SHP77 treated with DMSO at 0.1 percent for 48 hours (cell line): ENCODE measurements around the gene USP53.
"Not testable (repeated sequence)": the region's sequence is repeated elsewhere in the genome, so short reads cannot be mapped to it uniquely, and the experiment has no call there.

ENCODE experiments used
- DNase-seq: peaks from one replicate; lab custom pipeline; 2025; lab: John Stamatoyannopoulos, UW

The USP53 gene

DNA sequence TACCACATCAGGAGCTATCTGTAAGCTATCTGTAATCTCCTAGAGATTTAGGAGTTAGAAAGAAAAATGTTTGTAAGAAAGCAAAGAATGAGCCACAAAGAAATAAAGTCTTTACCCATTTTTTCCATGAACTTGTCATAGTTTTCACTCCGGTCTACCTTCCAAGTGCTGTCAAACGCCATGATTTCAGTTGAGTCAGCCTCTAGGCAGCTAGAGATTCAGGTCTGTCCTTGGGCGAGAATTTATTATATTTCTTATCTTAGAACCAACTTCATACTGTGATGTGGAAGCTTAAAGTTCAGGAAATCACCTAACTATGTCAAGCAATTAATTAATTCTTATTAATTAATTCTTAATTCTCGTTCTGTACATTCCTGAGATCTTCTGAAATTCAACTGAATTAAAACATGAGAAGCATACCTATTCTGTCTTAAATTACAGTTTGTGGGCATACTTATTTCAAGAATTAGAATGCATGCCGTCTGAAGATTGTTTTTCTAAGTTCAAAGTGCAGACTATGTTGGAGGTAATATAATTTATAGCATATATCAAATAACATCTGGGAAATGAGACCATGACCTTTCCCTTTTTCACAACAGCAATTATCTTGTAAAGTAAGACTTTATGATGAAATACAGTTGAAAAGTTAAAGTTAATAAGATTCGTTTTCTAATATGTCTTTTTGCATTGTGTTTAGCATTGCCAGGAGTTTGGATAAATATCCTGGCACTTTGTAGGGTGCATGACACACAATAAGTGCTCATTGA is 109.6 kb downstream of the USP53 start, which contains the start of gene FABP2:
FABP2 (minus strand) TSS at position 218 of the 767 bp plus-strand sequence; CDS start at position 182, 36 bp downstream.
- no peak for DNase-seq

DNA sequence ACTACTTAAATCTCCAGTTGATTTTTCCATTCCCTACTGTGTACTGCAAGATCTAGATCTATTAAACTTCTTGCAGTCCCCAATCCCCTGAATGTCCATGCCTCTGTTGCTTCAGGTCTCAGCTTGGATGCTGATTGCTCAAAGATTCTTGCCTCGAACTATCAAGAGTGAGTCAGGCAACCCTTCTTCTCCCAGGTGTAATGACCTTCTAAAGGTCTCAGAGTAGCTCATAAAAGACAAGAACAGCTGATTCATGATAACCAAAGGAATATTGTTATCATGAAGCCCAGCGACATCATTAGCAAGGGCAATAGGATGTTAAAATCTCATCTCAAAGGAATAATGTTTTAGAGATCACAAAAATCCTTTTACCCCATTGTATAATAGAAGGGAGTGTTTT is 116.2 kb downstream of the USP53 start:
- DNase-seq = no peak

DNA sequence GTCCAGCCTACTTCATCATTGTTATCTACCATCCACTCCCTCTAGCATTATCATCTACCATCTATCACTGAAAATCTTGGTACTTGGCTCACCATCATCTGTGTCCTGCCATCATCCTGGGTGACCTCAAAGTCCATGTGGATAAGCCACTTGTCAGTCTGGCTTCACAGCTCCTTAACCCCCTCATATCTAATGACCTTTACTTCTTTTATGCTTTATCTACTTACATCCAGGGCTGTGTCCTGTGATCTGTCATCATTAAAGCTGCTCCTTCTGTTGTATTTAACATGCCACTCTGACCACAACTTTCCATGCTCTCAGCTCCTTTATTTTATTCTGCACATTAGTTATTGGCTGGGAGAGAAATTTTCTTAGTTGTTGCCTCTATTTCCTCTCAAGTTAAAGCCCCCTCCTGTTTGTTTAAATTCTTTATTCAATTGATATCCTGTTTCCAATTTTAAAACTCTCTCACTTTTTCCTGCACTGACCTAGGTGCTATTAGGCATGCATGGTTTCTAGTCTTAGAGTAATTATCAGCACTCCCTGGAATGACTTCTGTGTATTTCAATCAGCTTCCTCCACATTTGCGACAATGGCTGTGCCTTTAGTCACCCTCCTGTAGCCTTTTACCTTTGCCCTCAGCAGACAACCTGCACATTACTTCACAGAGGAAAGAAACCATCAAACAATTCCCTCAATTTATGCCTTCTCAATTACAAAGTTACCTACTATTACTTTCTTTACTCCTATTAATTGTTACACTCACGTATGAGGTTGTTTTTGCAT is 117.5 kb downstream of the USP53 start:
- DNase-seq = no peak

DNA sequence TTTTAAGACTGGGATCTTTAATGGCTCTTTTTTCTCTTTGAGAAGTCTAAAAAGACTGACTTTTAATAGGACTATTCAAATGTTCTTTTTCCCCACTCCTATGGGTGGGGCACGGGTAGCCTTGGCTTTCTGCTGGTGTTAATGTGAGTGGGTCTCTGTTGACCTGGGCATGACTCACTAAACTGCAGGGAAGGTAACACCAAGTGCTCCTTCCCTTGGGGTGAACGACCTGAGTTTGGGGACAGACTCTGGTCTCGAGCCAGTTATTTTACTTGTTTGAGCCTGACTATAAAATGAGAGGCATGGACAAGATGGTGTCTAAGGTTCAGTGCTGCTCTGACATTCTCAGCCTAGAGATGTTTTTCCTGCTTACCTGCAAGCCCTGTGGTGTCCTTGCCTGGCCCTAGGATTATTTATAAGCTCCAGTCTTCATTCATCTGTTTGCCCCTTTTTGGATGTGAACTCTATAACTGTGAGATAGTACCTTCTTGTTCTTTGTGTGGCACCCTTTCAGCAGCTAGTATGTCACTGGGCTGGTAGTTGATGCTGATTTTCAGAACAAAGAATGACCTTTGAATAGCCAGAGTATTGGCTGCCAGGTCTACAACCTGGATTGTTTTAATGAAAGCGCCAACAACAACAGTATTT is 123.9 kb downstream of the USP53 start:
- not testable (repeated sequence) for DNase-seq

DNA sequence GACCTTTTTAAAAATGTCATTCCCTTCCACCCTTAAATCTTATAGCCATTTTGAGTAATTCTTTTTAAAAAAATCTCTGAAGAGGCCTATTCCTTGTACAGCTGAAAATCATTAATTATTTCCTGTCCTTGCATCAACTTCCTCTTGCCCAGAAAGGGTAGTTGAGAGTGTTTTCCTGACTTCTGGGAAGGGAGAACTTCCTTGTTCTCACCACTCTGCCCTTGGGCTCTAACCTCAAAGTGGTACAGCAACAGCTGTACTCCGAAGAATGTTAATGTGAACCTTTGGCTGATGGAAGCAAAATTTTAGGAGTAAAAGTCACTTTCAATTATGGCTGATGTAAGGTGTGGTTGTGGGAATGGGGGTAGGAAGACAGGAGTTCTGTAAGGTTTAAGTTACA is 124.5 kb downstream of the USP53 start:
- DNase-seq = no peak

DNA sequence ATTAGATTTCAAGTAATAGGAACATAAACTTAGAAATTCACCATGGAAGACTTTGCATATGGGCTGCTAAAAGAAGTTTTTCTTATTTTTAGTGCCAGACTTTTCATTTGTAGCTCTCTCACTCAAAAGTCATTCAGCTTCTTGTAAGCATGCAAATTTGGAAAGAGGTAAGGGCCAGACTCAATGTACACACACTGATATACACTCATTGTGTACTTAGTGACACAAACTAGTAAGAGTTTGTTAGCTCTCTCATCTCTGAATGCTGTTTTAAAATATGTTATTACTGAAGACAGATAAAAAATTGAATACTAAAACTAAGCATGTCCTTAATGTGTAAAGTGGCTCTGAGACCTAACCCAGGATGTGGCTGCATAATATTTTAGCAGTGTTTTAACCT is 127.4 kb downstream of the USP53 start:
- DNase-seq = not testable (repeated sequence)

DNA sequence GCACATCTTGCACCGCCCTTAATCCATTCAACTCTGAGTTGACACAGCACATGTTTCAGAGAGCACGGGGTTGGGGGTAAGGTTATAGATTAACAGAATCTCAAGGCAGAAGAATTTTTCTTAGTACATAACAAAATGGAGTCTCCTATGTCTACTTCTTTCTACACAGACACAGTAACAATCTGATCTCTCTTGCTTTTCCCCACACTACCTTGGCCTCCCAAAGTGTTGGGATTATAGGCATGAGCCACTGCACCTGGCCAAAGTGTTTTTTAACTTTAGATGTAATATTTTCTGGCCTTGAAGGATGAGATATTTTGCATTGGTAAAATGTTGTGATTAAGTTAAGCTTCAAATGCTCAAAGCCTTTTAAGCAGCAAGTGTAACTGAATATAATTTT is 130.8 kb downstream of the USP53 start:
- not testable (repeated sequence) for DNase-seq
